Glomerular endothelial cell (primary cell): ENCODE measurements around the gene ITGA1. TPM values are rescaled to one million over a fixed set of nuclear protein-coding genes. Genes with fewer than 3 reads are reported as not detected.
"Not testable (repeated sequence)": the region's sequence is repeated elsewhere in the genome, so short reads cannot be mapped to it uniquely, and the experiment has no call there.

Experiments used
- DNase-seq: peaks from one replicate; pipeline ENCODE4 v3.0.0-alpha.2; 2011; ENCODE audit warnings: low read depth, low spot score; ENCODE audit errors: extremely low read depth
- total RNA-seq: library from RNA; depleted of rRNA; stranded (reverse); fragments of >200 nt; gene quantifications from 2 replicates; pipeline ENCODE4 v1.2.3, GENCODE V29; 2015

ITGA1 gene
- total RNA-seq, 1 donor from 2014 or later = 61.0 TPM

- no peak for DNase-seq
Observed at GRCh38 chr5:52825826-52826225, 38.1 kb downstream of the ITGA1 start.

GRCh38 chr5:52827815-52828214 is 40.1 kb downstream of the ITGA1 start:
- DNase-seq = no peak

GRCh38 chr5:52829664-52830063 is 41.9 kb downstream of the ITGA1 start:
- DNase-seq = no peak

GRCh38 chr5:52830650-52831049 is 42.9 kb downstream of the ITGA1 start:
- DNase-seq = no peak

- DNase-seq = no peak
Observed at GRCh38 chr5:52831786-52832511, 44.2 kb downstream of the ITGA1 start.

GRCh38 chr5:52834320-52834719 is 46.6 kb downstream of the ITGA1 start:
- no peak for DNase-seq

- DNase-seq = no peak
Observed at GRCh38 chr5:52837068-52837467, 49.4 kb downstream of the ITGA1 start.

- no peak for DNase-seq
Observed at GRCh38 chr5:52837591-52838001, 49.9 kb downstream of the ITGA1 start.

- DNase-seq = no peak
Observed at GRCh38 chr5:52838326-52839015, 50.8 kb downstream of the ITGA1 start.

GRCh38 chr5:52839285-52839684 is 51.6 kb downstream of the ITGA1 start:
- no peak for DNase-seq

GRCh38 chr5:52840277-52841050 is 52.7 kb downstream of the ITGA1 start:
- no peak for DNase-seq

GRCh38 chr5:52841114-52841513 is 53.4 kb downstream of the ITGA1 start:
- no peak for DNase-seq

- no peak for DNase-seq
Observed at GRCh38 chr5:52842111-52842510, 54.4 kb downstream of the ITGA1 start.

GRCh38 chr5:52844885-52845284 is 57.2 kb downstream of the ITGA1 start:
- DNase-seq = no peak

GRCh38 chr5:52846182-52846842 is 58.6 kb downstream of the ITGA1 start:
- DNase-seq = no peak

GRCh38 chr5:52848688-52849087 is 61.0 kb downstream of the ITGA1 start:
- DNase-seq = not testable (repeated sequence)

GRCh38 chr5:52849544-52849943 is 61.8 kb downstream of the ITGA1 start:
- DNase-seq = peak; percentile 33

- DNase-seq = no peak
Observed at GRCh38 chr5:52853650-52854049, 65.9 kb downstream of the ITGA1 start.

GRCh38 chr5:52854301-52854700 is 66.6 kb downstream of the ITGA1 start:
- DNase-seq = no peak

- no peak for DNase-seq
Observed at GRCh38 chr5:52854949-52855348, 67.2 kb downstream of the ITGA1 start.

- DNase-seq = no peak
Observed at GRCh38 chr5:52856564-52856963, 68.8 kb downstream of the ITGA1 start.
